Natural killer cell (primary cell): ENCODE measurements around the gene GPR173. TPM values are rescaled to one million over a fixed set of nuclear protein-coding genes. Genes with fewer than 3 reads are reported as not detected.

Source experiments
- ATAC-seq, 3 donors: fragments of 150-1000 bp in 2 of 3; fragments of 200-7000 bp in 1 of 3; cut with Tn5 transposase; 1 replicate in 1 of 3; 2 replicates in 2 of 3; pipeline ENCODE4 v1.10.0; 2021; ENCODE audit warnings: mild to moderate bottlenecking in 2 of 3, moderate library complexity in 2 of 3
- DNase-seq, 2 donors: peaks; one replicate each; pipeline versions ENCODE4 v3.0.0 to v3.0.0-alpha.2; 2013 to 2021; ENCODE audit warnings: mixed read lengths in 1 of 2
- H3K27ac ChIP-seq: one replicate; pipeline ENCODE4 v1.5.1; 2013; ENCODE audit warnings: mild to moderate bottlenecking, low read length
- H3K27me3 ChIP-seq: one replicate; pipeline ENCODE4 v1.6.1; 2013; ENCODE audit warnings: low read length; ENCODE audit not compliant: control insufficient read depth, insufficient read depth
- H3K36me3 ChIP-seq: one replicate; pipeline ENCODE4 v1.6.1; 2013; ENCODE audit warnings: low read length; ENCODE audit not compliant: control insufficient read depth, insufficient read depth
- H3K4me1 ChIP-seq: one replicate; pipeline ENCODE4 v1.6.1; 2013; ENCODE audit warnings: low read length; ENCODE audit not compliant: control insufficient read depth, insufficient read depth
- H3K4me3 ChIP-seq: one replicate; pipeline ENCODE4 v1.5.1; 2013; ENCODE audit warnings: low read length
- H3K9me3 ChIP-seq: one replicate; pipeline ENCODE4 v1.6.1; 2013; ENCODE audit warnings: low read length; ENCODE audit not compliant: control insufficient read depth, insufficient read depth
- H3K27ac Mint-ChIP-seq, 2 donors: one replicate each; pipeline ENCODE4 v1.8.0; 2022; ENCODE audit warnings: mild to moderate bottlenecking in 2 of 2, mixed read lengths in 2 of 2, moderate library complexity in 1 of 2
- H3K27me3 Mint-ChIP-seq, 2 donors: one replicate each; pipeline ENCODE4 v1.8.0; 2022; ENCODE audit warnings: low read depth in 2 of 2, mixed read lengths in 2 of 2
- H3K36me3 Mint-ChIP-seq: one replicate; pipeline ENCODE4 v1.8.0; 2022; ENCODE audit warnings: mixed read lengths
- H3K4me1 Mint-ChIP-seq, 2 donors: one replicate each; pipeline ENCODE4 v1.8.0; 2022; ENCODE audit warnings: mixed read lengths in 2 of 2
- H3K4me3 Mint-ChIP-seq: one replicate; pipeline ENCODE4 v1.8.0; 2022; ENCODE audit warnings: mild to moderate bottlenecking, moderate library complexity, mixed read lengths
- H3K9me3 Mint-ChIP-seq, 2 donors: one replicate each; pipeline ENCODE4 v1.8.0; 2022; ENCODE audit warnings: mixed read lengths in 2 of 2
- CTCF ChIP-seq: fragments of 200-600 bp; IDR thresholded peaks from one replicate; pipeline ENCODE4 v1.8.0; 2022; ENCODE audit warnings: antibody characterized with exemption
- WGBS: methylation state at CpG from one replicate; pipeline ENCODE4 v1.1.7; 2013; ENCODE audit warnings: missing lambda C conversion rate; ENCODE audit not compliant: insufficient coverage; 5-methylcytosine and 5-hydroxymethylcytosine counted together
- intact Hi-C: fragments of 100-400 bp; cut with micrococcal nuclease; formaldehyde crosslinking; loops from one replicate; pipeline ENCODE4 v1.14.2; 2022
- total RNA-seq, 4 donors: library from RNA; stranded (reverse); fragments of 120-200 nt in 1 of 4; gene quantifications; one replicate each; pipeline versions ENCODE4 v1.2.3 to v1.2.4, GENCODE V29; 2013 to 2022

Gene GPR173
- total RNA-seq, 3 donors from 2014 or later (not counting 1 experiment from before 2014, with no cell fraction given): 0.48 TPM; not detected in 2

- intact Hi-C loops: no loop called here
- H3K4me3 ChIP-seq: no peak overlapping the region
- TF ChIP-seq CTCF: no peak
- 100% methylated on average over 1 of the region's 1 CpG for WGBS
- H3K27ac Mint-ChIP-seq: peak overlapping the region in 1 of 2 donors; percentile 94
- H3K36me3 ChIP-seq: no peaks in the 10 kb centered on the region
- H3K9me3 Mint-ChIP-seq: no peaks in the 10 kb centered on the region
- no peaks in the 10 kb centered on the region for H3K27me3 ChIP-seq
- ATAC-seq: no peak
- no peaks in the 10 kb centered on the region for H3K36me3 Mint-ChIP-seq
- H3K27me3 Mint-ChIP-seq: no peaks in the 10 kb centered on the region
- no peak overlapping the region for H3K27ac ChIP-seq
- no peaks in the 10 kb centered on the region for H3K9me3 ChIP-seq
- H3K4me3 Mint-ChIP-seq: no peak overlapping the region
- H3K4me1 Mint-ChIP-seq: peaks cover 9 to 35% of the 10 kb centered on the region in 2 donors
- peaks cover 19% of the 10 kb centered on the region for H3K4me1 ChIP-seq
- no peak for DNase-seq
These were observed 30.4 kb downstream of the GPR173 start for GRCh38 chrX:53078943-53079342.

- intact Hi-C loops: loop anchor here (10.0 kb wide), 1 partner anchor 604 kb away; the partner anchor contains the start of gene HUWE1
- TF ChIP-seq CTCF: no peak
- H3K4me3 ChIP-seq: no peak overlapping the region
- ATAC-seq: peak in 1 of 3 donors; percentile 5
- H3K9me3 Mint-ChIP-seq: no peaks in the 10 kb centered on the region
- peak overlapping the region; percentile 82 to 94 for H3K27ac Mint-ChIP-seq
- H3K4me3 Mint-ChIP-seq: peak overlapping the region; percentile 86
- H3K27me3 ChIP-seq: no peaks in the 10 kb centered on the region
- H3K27me3 Mint-ChIP-seq: no peaks in the 10 kb centered on the region
- DNase-seq: peak in 1 of 2 donors; percentile 64
- WGBS: 53% methylated on average over 6 of the region's 17 CpGs
- peaks cover 5% of the 10 kb centered on the region for H3K36me3 ChIP-seq
- H3K36me3 Mint-ChIP-seq: no peaks in the 10 kb centered on the region
- peaks cover 9 to 41% of the 10 kb centered on the region in 2 donors for H3K4me1 Mint-ChIP-seq
- H3K27ac ChIP-seq: peak overlapping the region; percentile 67
- H3K9me3 ChIP-seq: no peaks in the 10 kb centered on the region
- H3K4me1 ChIP-seq: peaks cover 19% of the 10 kb centered on the region
These were observed 32.3 kb downstream of the GPR173 start for GRCh38 chrX:53080628-53081580.

GRCh38 chrX:53081925-53082772 lies 33.6 kb downstream of the GPR173 start, which contains the start of gene TSPYL2:
TSS of gene TSPYL2 (plus strand) at chrX:53082367. CDS start at chrX:53082499, 132 bp downstream.
- intact Hi-C loops: loop anchor here (10.0 kb wide), 1 partner anchor 603 kb away; the partner anchor contains the start of gene HUWE1
- no peaks in the 10 kb centered on the region for H3K27me3 Mint-ChIP-seq
- Histone ChIP-seq H3K27ac (peak within 1 kb of the TSS; percentile 93), H3K27me3 (no peaks in the 10 kb centered on the region), H3K36me3 (peaks cover 8% of the 10 kb centered on the region), H3K9me3 (no peaks in the 10 kb centered on the region), H3K4me3 (peak within 1 kb of the TSS; percentile 81), H3K4me1 (peaks cover 19% of the 10 kb centered on the region)
- no peaks in the 10 kb centered on the region for H3K9me3 Mint-ChIP-seq
- 0% methylated on average over 82 of the region's 86 CpGs for WGBS
- peak; percentile 77 to 93 (median 89) for ATAC-seq
- TF ChIP-seq CTCF: no peak
- peaks cover 9 to 44% of the 10 kb centered on the region in 2 donors for H3K4me1 Mint-ChIP-seq
- H3K36me3 Mint-ChIP-seq: no peaks in the 10 kb centered on the region
- peak within 1 kb of the TSS; percentile 94 to 95 for H3K27ac Mint-ChIP-seq
- H3K4me3 Mint-ChIP-seq: peak within 1 kb of the TSS; percentile 95
- peak; percentile 89 to 96 for DNase-seq
